ENCODE data around the gene HP1BP3. TPM values are rescaled to one million over a fixed set of nuclear protein-coding genes. Genes with fewer than 3 reads are reported as not detected.
"Not testable (repeated sequence)": the region's sequence is repeated elsewhere in the genome, so short reads cannot be mapped to it uniquely, and the experiment has no call there.

HP1BP3 gene
- polyA plus RNA-seq, 3 donors: 51.6 to 108 (median 70.0) TPM

DNA sequence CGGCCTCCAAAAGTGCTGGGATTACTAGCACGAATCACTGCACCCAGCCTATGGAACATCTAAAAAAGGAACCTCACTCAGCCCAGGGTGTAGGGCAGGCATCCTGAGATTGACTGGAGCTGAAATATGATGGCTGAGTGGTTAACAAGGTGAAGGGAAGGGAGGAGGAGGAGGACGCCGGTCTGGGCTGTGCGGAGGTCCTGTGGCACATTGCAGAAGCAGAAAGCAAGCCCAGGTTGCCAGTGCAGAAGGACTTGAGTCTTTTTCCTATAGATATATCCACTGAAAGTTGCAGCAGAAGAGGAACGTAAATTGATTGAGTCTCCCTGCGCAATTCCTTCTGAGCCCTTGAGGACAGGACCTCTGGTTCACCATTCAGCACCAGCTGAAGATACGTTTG lies 67.8 kb downstream of the HP1BP3 start:
- 88 to 90% (median 88%) methylated on average over 8 of the region's 8 CpGs for WGBS, 3 donors
- no peak overlapping the region for H3K27ac ChIP-seq (ENCODE audit: low read depth, low read length)

DNA sequence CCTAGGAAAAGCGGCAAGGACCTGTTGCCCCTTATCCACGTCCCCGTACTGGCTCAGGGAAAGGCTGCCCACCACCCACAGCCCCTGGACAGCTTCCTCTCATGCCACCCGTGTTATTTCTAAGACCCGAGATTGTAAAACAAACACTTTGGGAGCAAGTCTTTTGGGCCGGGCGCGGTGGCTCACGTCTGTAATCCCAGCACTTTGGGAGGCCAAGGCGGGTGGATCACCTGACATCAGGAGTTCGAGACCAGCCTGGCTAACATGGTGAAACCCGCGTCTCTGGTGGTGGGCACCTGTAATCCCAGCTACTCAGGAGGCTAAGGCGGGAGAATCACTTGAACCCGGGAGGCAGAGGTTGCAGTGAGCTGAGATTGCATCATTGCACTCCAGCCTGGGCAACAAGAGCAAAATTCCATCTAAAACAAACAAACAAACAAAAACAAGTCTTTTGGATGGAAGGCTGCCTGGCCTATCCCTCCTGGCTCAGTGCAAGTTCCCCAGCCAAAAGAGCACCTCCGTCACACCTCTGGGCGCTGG lies 68.7 kb downstream of the HP1BP3 start:
- H3K27ac ChIP-seq (ENCODE audit: low read depth, low read length): not testable (repeated sequence)
- 59 to 68% (median 66%) methylated on average over 17 of the region's 17 CpGs for WGBS, 3 donors

DNA sequence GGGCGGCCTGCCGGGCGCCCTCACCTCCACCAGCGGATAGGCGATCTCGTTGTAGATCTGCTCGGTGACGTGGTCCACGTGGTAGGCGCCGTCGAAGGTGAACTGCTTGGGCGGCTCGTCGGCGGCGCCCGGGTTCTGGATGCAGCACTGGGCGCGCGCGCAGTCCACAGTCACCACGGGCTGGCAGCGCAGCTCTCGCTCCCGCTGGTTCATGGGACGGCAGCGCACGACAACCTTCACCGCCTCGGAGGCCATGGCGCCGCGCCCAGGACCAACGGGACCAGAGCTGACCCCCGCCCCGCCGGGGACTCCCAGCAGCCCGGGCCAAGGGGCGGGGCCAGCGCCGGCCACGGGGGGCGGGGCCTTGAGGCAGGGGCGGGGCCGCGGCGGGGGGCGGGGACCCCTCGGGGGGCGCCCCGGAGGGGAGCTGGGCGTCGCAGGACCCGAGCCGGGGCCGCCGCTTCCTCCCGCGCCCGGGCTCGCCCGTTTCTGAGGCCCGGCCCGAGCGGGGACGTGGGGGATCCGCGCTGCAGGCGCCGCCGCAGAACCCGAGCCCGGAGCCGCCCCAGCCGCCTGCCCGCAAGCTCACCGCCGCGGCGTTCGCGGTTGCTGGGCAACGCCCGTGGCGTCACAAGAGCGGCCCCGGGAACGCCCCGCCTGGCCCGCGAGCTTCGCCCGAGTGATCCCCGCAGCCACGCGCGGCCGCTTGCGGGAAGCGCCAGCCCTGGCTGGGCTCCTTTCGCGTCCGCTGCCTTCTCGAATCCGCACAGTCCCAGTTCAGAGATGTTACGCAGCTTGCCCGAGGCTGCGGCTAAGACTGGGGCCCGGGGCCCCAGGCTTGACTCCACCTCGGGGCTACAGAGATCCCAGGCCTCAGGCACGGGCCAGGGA lies 69.4 kb downstream of the HP1BP3 start, which contains the start of gene KIF17:
Gene KIF17 (minus strand): TSS at position 556 of the 891 bp plus-strand sequence. CDS start 301 bp downstream, at position 255.
- no peak within 1 kb of the TSS for H3K27ac ChIP-seq (ENCODE audit: low read depth, low read length)
- 2 to 3% (median 2%) methylated on average over 81 to 111 of the region's 112 CpGs for WGBS, 3 donors

DNA sequence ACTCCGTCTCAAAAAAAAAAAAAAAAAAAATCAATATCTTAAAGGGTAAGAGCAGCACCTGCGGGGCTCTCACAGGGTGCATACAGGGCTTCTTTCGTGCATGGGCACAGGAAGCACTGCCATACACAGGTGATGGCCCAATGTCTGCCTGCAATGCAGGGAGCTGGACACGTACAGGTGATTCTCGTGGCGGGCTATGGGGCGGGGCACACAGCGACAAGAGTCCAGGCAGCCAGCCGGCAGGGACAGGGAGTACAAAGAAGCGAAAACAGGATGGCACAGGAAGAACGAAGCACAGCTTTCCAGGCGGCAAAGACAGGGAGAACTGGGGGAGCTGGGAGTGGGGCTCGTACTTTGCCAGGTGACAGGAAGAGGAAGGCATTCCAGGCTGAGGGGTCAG lies 70.9 kb downstream of the HP1BP3 start:
- 68 to 85% (median 83%) methylated on average over 12 to 13 of the region's 13 CpGs for WGBS, 3 donors
- no peak overlapping the region for H3K27ac ChIP-seq (ENCODE audit: low read depth, low read length)

DNA sequence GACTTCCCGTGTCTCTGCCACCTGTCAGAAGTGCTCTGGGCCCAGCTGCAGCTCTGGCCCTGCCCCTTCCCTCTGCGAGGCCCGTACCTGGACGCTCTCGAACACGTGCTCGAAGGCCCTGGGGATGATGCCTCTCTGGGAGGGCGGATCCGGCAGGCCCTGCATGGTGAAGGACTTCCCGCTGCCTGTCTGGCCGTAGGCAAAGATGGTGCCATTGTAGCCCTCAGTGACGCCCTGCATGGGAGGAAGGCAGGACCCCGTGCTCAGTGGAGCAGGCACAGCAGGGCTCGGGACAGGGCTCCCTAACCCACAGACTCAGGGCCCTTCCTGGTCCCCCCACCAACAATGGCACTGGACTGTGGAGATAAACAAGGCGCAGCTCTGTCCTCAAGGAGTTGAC lies 71.7 kb downstream of the HP1BP3 start:
- H3K27ac ChIP-seq (ENCODE audit: low read depth, low read length): no peak overlapping the region
- WGBS, 3 donors: 88 to 92% (median 90%) methylated on average over 15 of the region's 15 CpGs

DNA sequence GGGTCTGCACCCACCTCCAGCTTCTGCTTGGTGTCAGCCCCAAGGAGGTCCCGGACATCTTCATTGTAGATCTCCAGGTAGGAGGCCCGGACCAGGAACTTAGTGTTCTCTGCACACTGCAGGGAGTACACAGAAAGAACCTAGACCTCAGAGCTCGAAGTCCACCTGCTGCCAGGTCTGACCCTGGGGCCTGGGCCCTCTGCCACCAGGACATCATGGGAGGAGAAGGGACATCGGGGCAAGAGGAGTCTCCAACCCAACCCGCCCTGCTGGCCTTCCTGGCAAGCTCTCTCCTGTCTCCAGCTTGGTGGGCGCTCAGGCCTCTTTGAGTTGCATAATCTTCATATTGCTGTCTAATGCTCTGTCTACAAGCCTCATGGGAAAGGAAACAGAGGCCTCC lies 73.7 kb downstream of the HP1BP3 start:
- no peak overlapping the region for H3K27ac ChIP-seq (ENCODE audit: low read depth, low read length)
- WGBS, 3 donors: 80 to 92% (median 92%) methylated on average over 6 of the region's 6 CpGs

DNA sequence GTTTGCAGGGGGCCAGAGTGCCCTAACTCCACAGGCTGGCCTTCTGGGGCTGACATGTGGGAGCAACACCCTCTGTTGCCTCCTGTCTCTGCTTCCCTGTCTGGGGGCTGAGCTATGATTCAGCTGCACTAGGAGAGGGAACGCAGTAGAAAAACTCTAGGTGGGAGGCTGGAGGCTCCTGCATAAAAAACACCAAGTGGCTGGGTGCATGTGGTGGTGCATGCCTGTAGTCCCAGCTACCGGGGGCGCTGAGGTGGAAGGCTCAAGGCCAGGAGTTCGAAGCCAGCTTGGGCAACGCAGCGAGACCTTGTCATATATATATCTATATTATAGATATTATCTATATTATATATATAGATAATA lies 74.9 kb downstream of the HP1BP3 start:
- WGBS, 3 donors: 82 to 88% (median 85%) methylated on average over 6 of the region's 6 CpGs
- H3K27ac ChIP-seq (ENCODE audit: low read depth, low read length): no peak overlapping the region

DNA sequence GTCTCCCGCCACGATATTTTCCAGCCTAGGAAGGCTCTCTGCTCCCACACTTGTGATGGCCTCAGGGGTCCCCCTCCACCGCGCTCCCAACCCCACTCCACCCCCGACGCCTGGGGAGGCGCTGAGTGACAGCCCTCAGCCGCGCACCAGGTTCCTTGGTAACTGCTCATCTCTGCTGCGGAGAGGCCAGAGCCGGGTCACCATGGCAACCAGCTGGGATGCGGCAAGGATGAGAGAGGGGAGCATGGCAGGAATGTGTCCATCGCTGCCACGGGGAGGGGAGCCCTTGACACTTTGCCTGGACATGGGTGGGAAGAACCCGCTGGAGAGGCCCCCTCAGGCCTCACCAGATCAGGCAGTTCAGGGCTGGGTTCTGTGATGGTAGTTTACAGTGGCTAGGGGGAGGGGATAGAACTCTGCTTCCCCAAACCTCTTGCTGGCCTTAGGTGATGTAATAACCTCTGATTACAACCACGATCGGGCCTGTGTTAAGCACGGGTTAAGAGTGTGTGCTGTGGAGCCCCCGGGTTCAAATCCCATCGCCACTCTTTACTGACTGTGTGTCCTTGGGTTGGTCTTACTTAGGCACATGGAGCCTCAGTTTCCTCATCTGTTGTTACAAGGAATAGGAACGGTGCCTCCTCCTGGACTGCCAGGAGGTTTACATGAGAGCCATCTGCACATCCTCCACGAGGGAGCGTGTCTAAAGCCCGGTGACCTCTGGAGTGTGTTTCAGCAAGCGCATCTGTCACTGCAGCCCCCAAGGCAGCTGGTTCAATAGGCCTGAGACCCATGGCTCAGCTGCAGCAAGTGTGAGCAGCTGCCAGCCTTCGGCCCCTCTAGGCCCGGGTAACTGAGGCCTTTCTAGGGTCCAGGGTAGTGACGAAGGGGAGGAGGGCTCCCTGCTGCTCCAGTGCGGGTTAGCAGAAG lies 75.6 kb downstream of the HP1BP3 start:
- 79 to 81% (median 79%) methylated on average over 29 of the region's 29 CpGs for WGBS, 3 donors
- H3K27ac ChIP-seq (ENCODE audit: low read depth, low read length): no peak overlapping the region

DNA sequence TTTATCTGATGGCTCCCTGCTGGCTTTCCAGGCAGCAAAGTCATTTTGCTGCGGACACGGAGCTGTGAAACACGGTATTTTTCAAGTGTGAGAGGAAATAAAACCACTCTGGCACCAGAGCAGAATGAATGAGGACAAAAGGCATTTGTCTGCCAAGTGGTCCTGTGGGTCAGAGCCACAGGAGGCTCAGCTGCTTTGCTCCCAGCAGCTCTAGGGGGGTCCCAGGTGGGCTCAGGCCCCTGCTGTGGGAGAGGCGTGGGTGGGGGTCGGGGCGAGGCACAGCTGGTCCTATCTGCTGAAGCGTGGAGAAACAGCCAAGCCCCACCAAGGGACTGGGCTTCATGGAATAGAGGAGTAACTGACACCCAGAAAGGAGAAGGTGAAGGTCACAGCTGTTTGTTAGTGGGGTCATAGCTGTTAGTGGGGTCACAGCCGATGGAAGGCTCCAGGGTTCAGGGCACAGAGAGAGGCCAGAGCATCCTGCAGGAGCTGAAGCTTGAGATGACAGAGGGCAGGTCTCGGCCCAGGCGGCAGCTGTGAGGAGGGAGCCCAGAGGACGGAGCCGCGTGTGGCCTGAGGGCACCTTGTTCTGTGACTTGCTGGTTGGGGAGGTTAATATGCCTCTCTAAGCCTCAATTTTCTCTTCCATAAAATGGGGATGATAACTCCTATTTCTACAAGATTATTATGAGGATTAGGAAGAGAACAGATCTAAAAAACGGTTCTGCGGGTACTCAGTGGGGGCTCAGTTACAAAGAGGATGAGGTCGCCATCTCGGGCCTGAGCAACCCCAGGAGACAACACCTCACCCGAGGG lies 76.4 kb downstream of the HP1BP3 start:
- H3K27ac ChIP-seq (ENCODE audit: low read depth, low read length): no peak overlapping the region
- 59 to 72% (median 69%) methylated on average over 18 of the region's 18 CpGs for WGBS, 3 donors

DNA sequence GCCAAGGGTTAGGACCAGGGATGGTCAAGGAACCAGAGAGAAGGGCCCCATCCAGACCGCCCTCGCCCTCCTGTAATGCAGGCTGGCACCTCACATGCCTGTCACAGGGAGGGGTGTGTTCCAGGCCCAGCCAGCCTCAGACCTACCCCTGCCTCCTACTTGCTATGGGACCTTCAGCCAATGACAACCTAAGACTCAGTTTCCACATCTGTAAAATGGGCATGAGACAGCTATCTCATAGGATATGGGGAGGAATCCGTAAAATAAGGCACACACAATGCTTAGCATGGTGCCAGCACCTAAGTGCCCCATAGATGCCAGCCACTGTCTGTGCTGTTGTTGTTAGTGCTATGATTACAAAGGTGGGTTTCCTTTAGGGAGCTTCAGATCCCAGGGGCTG lies 77.2 kb downstream of the HP1BP3 start:
- WGBS, 3 donors: 94 to 99% (median 96%) methylated on average over 3 of the region's 3 CpGs
- no peak overlapping the region for H3K27ac ChIP-seq (ENCODE audit: low read depth, low read length)

DNA sequence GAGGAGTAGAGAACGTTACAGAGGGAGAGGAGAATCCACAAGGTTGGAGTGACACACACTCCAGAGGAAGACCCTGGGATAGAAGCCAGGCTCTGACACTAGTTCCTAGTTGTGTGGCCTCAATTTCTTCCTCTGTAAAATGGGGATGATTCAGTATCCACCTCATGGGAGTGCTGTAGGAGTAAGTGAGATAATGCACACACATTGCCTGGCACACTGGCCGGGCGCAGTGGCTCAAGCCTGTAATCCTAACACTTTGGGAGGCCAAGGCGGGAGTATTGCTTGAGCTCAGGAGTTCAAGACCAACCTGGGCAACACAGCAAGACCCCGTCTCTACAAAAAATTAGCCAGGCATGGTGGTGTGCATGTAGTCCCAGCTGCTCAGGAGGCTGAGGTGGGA lies 78.2 kb downstream of the HP1BP3 start:
- WGBS, 3 donors: 78 to 90% (median 84%) methylated on average over 5 of the region's 5 CpGs
- H3K27ac ChIP-seq (ENCODE audit: low read depth, low read length): no peak overlapping the region

DNA sequence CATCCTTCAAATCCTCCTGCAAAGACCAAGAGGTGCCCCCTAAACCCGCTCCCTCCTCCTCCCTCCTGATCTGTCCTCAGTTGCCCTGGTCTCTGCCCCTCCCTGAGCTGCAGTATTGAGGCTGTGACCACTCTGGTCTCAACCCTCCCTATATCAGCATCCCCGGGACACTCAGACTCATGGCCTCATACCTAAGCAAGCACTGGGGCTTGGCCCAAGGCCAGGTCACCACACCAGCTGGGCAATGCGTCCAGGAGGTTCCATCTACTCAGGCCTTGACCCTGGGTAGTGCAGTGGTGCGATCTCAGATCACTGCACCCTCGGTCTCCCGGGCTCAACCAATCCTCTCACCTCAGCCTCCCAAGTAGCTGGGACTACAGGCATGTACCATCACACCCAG lies 79.0 kb downstream of the HP1BP3 start:
- H3K27ac ChIP-seq (ENCODE audit: low read depth, low read length): no peak overlapping the region
- 63 to 88% (median 78%) methylated on average over 6 of the region's 6 CpGs for WGBS, 3 donors

DNA sequence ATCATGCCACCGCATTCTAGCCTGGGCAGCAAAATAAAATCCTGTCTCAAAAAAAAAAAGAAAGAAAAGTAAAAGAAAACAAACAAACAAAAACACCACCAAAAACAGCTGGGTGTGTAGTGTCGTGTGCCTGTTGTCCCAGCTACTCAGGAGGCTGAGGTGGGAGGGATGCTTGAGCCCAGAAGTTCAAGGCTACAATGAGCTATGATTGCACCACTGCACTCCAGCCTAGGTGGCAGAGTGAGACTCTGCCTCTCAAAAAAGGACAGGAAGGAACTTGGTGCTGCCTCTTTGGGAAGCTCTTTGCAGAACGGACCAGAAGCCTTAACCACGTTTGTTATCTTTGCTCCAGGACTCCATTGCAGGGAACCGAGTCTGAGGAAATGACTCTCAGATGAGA lies 80.3 kb downstream of the HP1BP3 start:
- H3K27ac ChIP-seq (ENCODE audit: low read depth, low read length): no peak overlapping the region
- 37 to 45% (median 44%) methylated on average over 5 of the region's 5 CpGs for whole genome bisulfite sequencing, 3 donors

DNA sequence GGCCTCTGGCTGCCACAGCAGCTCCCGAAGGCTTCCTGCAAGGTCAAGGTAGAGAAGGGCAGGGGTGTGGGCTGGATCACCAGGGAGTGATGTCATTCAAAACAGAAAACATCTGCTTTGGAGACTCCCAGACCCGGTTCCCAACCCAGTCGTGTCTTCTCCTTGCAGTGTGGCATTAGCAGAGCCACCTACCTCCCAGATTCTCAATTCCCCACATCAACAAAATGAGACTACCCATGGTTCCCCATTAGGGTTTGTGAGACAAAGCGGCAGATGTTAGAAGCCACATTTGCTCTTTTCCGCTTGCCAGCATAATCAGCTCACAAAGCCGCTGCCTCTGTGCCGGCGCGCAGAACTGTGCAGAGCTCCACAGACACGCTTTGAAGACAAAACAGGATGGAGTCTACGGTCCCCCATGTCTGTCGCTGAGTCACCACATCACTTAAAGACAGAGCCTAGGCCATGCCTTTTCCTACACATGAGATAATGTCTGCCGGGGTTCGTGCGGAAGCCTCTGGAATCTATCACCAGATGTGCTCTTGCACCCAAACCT lies 81.8 kb downstream of the HP1BP3 start:
- WGBS, 3 donors: 86 to 87% (median 87%) methylated on average over 15 of the region's 15 CpGs
- H3K27ac ChIP-seq (ENCODE audit: low read depth, low read length): no peak overlapping the region

DNA sequence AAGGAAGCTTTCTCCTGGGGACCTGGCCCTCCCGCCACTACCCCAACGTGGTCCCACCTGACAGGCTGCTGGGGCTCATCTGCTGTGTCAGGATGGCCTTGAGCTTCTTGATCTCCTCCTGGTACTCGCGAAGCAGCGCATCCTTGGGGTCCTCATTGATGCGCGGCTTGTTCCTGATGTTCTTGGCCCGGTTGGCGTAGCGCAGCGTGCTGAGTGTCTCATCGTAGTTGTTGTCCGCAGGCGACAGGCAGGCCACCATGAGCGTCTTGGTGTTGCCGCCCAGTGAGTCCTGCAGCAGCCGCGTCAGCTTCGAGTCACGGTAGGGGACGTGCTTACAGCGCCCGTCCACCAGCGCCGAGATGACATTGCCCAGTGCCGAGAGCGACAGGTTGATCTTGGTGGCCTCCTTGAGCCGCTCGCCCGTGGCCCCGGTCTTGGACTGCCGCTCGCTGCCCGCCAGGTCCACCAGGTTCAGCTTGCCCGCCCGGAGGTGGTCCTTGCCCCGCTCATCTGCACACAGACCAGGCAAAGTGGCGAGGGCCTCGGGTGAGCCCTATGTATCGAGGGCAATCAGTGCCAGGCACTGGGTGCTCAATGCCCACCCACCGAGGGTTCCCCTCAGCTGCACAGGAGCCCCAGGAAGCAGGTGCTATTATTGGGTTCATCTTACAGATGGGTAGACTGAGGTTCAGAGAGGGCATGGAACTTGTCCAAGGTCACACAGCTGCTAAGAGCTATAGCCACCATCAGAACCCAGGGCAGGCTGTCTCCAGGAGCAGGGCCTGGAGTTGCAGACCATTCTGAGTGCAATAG lies 82.5 kb downstream of the HP1BP3 start:
- WGBS, 3 donors: 93 to 95% (median 95%) methylated on average over 41 of the region's 41 CpGs
- H3K27ac ChIP-seq (ENCODE audit: low read depth, low read length): no peak overlapping the region

DNA sequence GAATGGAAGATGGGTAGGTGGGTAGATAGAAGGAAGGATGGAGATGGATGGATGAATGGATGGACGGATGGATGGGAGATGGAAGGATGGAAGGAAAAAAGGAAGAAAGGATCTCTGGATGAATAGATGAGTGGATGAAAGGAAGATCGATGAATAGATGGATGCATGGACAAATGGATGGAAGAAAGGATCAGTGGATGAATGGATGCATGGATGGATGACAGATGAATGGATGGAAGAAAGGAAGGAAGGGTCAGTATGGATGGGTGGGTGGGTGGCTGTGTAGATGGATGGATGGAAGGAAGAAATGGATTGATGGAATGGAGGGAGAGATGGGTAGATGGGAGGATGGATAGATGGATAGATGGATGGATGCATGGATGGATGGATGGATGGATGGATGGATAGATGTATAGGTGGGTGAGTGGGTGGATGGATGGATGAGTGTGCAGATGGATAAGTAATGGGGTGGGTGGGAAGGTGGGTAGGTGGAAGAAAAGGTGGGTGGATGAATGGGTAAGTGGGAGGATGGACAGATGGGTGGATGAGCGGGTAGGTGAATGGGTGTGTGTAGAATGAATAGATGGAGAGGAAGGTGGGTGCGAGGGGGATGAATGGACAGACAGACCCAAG lies 83.9 kb downstream of the HP1BP3 start:
- WGBS, 3 donors: 90 to 91% (median 90%) methylated on average over 4 of the region's 4 CpGs
- no peak overlapping the region for H3K27ac ChIP-seq (ENCODE audit: low read depth, low read length)

DNA sequence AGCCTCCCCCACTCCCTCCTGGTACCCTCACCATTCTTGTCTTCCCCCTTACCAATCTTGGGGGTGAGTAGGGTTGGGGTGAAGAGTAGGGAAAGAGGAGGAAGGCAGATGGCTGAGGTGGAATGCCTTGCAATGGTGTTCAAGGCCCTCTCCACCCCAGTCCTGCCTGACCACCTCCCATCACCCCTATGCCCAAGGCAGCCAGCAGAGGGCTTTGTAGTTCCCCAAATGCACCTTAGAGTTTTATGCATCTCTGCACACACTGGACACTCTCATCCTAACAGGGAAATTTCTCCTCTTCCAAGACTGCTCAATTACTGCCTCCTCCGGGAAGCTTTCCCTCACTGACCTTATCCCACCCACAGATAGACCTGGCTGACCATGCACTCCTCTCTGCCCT lies 84.7 kb downstream of the HP1BP3 start:
- 85 to 87% (median 86%) methylated on average over 1 of the region's 1 CpG for WGBS, 3 donors
- H3K27ac ChIP-seq (ENCODE audit: low read depth, low read length): no peak overlapping the region
